TTC549 (cell line): Measurements from ENCODE around the gene IL13.
"Not testable (repeated sequence)": the region's sequence is repeated elsewhere in the genome, so short reads cannot be mapped to it uniquely, and the experiment has no call there.

Experiments
- FAIRE-seq: peaks from 2 replicates; lab custom pipeline; 2012; peaks lifted over from hg19 to GRCh38; lab: Jason Lieb, UNC

The IL13 gene

DNA sequence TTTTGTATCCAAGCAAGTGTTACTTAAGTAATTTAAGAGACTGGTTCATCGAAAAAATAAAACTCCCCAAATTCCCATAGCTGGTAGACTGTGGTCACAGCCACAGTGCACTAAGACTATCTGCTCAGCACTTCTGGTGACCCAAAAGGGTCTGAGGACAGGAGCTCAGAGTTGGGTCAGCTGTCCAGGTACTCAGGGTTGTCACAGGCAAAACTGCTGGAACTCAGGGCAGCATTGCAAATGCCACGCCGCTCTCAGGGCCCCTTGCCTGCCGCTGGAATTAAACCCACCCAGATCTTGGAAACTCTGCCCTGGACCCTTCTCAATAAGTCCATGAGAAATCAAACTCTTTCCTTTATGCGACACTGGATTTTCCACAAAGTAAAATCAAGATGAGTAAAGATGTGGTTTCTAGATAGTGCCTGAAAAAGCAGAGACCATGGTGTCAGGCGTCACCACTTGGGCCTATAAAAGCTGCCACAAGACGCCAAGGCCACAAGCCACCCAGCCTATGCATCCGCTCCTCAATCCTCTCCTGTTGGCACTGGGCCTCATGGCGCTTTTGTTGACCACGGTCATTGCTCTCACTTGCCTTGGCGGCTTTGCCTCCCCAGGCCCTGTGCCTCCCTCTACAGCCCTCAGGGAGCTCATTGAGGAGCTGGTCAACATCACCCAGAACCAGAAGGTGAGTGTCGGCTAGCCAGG lies at the start of gene IL13:
Gene IL13, plus strand, starts transcription at position 498 of the 705 bp plus-strand sequence. Its CDS starts 14 bp downstream, at position 512.
- no peak for FAIRE-seq

- no peak for FAIRE-seq
These were observed 46.0 kb upstream of the IL13 start for GRCh38 chr5:132611965-132612364.

DNA sequence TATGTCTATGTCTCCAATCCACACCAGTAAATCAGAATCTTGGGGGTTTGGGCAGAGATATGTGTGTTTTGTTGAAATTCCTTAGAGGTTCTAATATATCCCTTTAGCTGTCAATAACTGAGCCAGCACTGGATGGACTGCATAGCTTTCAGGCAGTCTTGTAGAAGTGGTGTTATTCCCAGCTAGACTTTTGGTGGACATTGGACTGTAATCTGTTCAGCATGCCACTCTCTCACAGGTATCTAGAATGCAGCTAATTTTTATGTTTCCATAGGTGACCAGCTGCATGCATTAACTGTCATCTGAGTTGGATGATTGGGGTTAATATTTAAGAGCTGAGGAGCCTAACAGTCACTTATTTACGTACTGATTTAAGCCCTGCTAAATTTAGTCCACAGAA lies 45.1 kb upstream of the IL13 start:
- no peak for FAIRE-seq

GRCh38 chr5:132621699-132622098 lies 36.3 kb upstream of the IL13 start:
- no peak for FAIRE-seq

DNA sequence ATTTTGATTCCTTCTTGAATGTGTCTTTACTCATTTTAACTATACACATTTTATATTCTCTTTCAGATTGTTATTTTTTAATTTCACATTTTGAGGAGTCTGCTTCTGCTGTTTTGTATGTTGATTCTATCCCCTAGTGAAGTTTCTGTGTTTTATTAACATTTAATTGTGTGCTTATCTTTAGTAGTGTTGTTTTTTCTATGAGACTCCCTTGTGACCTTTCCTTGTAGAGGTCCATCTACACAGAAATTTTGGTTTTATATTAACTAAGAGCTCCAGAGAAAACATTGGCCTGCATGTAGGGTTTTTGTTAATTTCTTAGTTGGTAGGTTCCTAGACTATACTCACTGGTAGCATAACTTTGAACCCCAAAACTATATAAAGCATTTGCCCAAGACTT lies 35.4 kb upstream of the IL13 start:
- no peak for FAIRE-seq

- FAIRE-seq: no peak
These were observed 30.5 kb upstream of the IL13 start for GRCh38 chr5:132627470-132627869.

GRCh38 chr5:132628814-132629213 lies 29.2 kb upstream of the IL13 start:
- no peak for FAIRE-seq

DNA sequence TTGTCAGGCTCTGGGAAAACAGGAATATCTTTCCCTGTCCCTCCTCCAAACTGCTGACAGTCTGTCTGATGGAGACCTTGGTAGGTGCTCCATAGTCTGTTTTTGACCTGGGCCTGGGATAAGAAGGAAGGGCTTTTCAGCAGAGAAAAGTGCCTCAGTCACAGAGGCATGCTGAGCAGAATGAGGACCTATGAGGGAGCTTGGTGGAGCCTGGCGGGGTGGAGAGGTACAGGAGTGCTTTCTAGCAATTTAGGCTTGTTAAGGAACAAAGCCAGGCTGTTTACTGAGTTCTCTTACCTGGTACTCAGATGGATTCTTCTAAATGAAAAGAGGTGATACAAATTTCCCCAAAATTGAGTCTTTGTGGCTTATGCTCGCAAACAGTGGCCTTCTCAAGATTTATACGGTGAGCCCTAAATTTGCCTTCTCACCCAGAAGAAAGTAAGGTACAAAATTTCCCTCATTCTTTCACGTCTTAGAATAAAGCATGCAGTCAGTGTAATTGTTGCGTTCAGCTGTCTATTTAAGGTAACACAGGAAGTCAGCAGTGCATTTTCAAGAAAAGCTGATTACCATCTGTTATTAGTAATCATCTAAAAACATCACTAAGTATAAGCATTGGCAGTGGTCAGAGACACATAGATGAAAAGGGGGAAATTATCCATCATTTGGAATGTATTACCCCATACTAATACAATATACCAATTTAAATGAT lies 28.6 kb upstream of the IL13 start:
- no peak for FAIRE-seq

GRCh38 chr5:132633587-132633986 lies 24.4 kb upstream of the IL13 start:
- FAIRE-seq: not testable (repeated sequence)

DNA sequence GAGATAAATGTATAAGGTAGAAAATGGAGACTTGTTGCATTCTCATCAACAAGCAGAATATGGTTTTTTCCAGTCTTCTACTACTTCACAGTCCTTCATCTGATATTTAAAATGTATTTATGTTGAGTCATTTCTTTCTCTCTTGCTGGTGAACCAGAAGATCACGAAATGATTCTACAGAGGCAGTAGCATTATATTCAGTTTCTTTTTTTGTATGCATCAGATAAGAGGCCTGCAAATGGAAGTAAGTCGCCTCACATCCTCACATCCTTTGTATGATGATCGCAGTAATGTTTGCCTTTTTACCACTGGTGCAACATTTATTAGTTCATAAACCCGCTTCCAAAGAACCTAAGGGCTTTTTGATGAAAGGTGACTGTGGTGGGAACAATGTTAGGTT lies 22.1 kb upstream of the IL13 start:
- FAIRE-seq: no peak

DNA sequence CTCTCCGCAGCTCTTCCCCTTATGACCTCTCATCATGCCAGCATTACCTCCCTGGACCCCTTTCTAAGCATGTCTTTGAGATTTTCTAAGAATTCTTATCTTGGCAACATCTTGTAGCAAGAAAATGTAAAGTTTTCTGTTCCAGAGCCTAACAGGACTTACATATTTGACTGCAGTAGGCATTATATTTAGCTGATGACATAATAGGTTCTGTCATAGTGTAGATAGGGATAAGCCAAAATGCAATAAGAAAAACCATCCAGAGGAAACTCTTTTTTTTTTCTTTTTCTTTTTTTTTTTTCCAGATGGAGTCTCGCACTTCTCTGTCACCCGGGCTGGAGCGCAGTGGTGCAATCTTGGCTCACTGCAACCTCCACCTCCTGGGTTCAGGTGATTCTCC lies 20.7 kb upstream of the IL13 start:
- no peak for FAIRE-seq

DNA sequence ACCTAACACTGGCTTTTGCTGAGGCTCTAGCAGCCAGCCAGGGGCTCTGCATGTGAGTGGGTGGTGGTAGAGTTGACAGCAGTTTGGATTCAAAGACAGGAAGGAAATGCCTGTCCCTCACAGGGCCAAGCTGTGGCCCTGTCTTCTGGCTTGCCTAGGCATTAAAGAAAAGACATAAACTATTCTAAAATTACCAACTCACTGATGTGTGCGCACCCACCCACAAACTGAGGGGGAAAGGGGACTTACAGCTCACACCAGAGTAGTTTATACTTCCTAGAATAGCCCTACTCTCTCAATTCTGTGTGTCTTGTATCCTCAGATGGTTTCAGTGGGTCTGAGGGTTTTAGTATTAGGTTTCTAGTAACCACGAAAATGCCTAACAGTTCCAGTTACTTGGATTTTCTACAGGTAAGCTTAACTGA lies 18.3 kb upstream of the IL13 start:
- FAIRE-seq: no peak

DNA sequence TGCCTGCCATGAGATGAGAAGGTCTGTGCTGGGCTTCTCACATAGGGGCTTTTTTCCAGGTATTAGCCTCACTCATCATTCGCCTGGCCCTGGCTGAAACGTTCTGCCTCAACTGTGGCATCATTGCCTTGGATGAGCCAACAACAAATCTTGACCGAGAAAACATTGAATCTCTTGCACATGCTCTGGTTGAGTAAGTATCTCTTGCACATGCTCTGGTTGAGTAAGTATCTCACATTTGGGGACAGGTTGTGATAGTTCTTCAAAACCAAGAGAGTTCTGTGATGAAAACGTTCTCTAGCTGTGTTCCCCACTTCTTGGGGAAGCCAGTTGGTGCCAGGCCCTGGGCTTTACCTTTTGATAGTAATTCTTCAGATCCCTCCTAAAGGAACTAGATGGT lies 17.4 kb upstream of the IL13 start:
- FAIRE-seq: no peak

- FAIRE-seq: no peak
These were observed 16.7 kb upstream of the IL13 start for GRCh38 chr5:132641241-132641723.

- no peak for FAIRE-seq
These were observed 16.1 kb upstream of the IL13 start for GRCh38 chr5:132641841-132642240.

DNA sequence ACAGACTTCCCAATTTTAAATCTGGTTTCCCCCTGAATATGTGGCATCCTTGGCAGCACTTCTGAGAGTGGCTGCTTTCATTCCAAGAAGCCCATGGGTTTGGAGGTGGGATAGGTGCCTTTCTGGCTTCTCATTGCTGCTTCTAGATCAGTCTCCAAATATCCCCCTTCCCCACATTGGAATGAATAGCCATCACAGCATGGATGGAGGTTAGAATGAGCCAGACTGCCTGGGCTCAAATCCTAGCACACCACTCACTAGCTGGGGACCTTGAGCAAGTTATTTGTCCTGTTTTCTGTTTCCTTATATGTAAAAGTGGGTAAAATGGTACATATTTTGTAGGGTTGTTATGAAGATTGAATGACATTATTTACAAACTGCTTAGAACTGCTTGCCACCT lies 13.8 kb upstream of the IL13 start:
- FAIRE-seq: no peak

- FAIRE-seq: no peak
These were observed 11.2 kb upstream of the IL13 start for GRCh38 chr5:132646583-132647266.

- no peak for FAIRE-seq
These were observed 10.5 kb upstream of the IL13 start for GRCh38 chr5:132647473-132647872.

- no peak for FAIRE-seq
These were observed 9.6 kb upstream of the IL13 start for GRCh38 chr5:132648355-132648754.

DNA sequence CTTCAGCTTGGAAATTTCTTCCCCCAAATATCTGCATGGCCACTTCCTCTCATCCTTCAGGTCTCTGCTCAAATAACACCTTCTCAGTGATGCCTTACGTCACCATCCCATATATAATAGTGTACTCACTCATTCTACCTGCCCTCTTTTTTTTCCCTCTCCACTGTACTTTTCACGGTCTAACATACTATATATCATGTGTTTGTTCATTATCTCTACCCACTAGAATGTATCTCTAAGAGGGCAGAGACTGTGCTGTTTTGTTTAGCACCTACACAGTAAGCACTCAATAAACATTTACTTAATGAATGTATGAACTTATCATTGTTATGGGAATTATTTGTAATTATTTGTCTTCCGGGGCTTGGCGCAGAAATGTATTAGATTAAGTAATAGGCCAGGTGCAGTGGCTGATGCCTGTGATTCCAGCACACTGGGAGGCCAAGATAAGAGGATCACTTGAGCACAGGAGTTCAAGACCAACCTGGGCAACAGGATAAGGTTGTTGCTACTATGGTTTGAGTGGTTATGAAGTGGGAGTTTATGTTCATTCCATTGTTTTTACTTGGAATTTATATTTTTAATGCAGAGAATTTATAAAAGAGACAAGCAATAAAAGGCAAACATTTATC lies 6.0 kb upstream of the IL13 start:
- no peak for FAIRE-seq

DNA sequence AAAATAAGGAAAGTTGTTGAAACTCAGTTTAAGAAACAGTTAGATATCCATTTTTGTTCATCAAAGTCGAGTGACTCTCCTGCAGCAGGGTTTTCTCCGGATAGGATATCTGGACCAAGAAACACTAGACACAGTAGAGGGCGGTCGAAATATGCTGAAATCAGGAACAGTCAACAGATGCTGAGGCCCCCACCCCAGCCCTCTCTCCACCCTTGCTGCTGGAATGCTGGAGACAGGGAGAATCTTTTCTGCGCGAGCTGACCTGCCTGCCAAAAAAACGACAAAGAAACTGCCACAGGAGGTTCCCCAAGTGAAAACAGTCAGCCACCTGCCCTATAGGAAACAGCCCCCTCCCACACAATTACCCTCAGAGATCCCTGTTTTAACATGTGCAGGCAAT lies 4.3 kb upstream of the IL13 start:
- no peak for FAIRE-seq

DNA sequence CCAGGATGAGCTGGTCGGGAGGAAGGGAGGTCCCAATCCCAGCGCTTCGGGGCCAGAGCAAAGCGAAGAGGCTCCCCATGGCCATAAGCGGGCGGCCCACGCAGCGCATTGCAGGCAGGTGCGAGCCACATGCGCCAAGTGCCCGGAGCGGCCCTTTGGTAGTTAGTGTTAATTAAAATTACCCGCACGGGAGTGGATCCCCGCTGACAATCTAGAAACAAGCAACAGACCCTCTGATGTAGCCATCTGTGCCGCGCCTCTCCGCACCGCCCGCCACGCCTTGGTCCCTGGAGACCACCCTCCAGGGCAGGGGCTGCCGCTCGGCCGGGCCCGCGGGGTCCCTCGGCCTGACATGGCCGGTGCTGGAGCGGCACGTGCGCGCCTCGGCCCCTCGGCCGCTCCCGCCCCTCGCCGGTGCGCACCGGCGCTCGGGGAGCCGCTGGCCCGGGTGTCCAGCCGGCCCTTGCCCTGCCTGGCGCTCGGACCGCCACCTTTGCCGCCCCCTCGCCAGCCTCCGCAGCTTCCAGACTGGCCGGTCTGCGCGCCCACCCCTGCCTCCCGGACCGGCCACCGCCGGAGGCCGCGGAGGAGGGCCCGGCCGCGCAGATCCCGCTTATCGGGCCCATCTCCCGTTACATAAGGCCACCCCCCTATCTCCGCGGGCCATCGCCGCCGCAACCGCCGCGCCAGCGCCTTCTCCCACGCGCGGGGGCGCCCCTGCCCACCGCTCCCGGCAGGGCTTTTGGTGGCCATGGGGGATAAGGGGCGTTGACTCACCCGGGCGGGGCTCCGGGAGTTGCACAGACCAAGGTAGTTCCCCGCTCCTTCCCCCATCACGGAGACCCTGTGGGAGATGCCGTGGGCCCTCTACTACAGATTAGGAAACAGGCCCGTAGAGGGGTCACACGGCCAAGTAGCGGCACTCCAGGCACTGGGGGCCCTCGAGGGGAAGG lies 1.9 kb upstream of the IL13 start:
- no peak for FAIRE-seq
